Liver (tissue), 9 donors: Measurements from ENCODE around the gene ZNF366. TPM values are rescaled to one million over a fixed set of nuclear protein-coding genes. Genes with fewer than 3 reads are reported as not detected.

Experiments
- DNase-seq: peaks from one replicate; pipeline ENCODE4 v3.0.0-alpha.2; 2017; ENCODE audit warnings: low spot score
- H3K27ac ChIP-seq, 2 donors: one replicate each; pipeline ENCODE4 v1.7.0; 2013; ENCODE audit warnings: inconsistent platforms in 2 of 2, low read length in 2 of 2, control low read depth in 1 of 2, low read depth in 1 of 2, mild to moderate bottlenecking in 1 of 2
- H3K27me3 ChIP-seq, 4 donors: one replicate each; pipeline versions ENCODE4 v1.6.1 to v1.7.0; 2013; ENCODE audit warnings: low read length in 3 of 4, inconsistent platforms in 1 of 4, mild to moderate bottlenecking in 1 of 4, moderate library complexity in 1 of 4; ENCODE audit not compliant: control insufficient read depth in 4 of 4, insufficient read depth in 4 of 4
- H3K36me3 ChIP-seq, 4 donors: one replicate each; pipeline versions ENCODE4 v1.6.1 to v1.7.0; 2013; ENCODE audit warnings: low read length in 3 of 4, mild to moderate bottlenecking in 3 of 4, low read depth in 1 of 4, moderate library complexity in 1 of 4; ENCODE audit not compliant: control insufficient read depth in 4 of 4, insufficient read depth in 3 of 4
- H3K4me1 ChIP-seq, 4 donors: one replicate each; pipeline versions ENCODE4 v1.6.1 to v1.7.0; 2013; ENCODE audit warnings: low read length in 3 of 4, mild to moderate bottlenecking in 3 of 4, moderate library complexity in 1 of 4; ENCODE audit not compliant: control insufficient read depth in 4 of 4, insufficient read depth in 4 of 4
- H3K4me3 ChIP-seq, 3 donors: one replicate each; pipeline versions ENCODE4 v1.6.1 to v1.7.0; 2013; ENCODE audit warnings: low read length in 3 of 3, control low read depth in 1 of 3, low read depth in 1 of 3, mild to moderate bottlenecking in 1 of 3
- H3K9ac ChIP-seq, 2 donors: one replicate each; pipeline ENCODE4 v1.7.0; 2013; ENCODE audit warnings: low read length in 2 of 2, mild to moderate bottlenecking in 2 of 2, moderate library complexity in 2 of 2, control low read depth in 1 of 2, low read depth in 1 of 2
- H3K9me3 ChIP-seq, 4 donors: one replicate each; pipeline versions ENCODE4 v1.6.1 to v1.7.0; 2013; ENCODE audit warnings: low read length in 3 of 4; ENCODE audit not compliant: control insufficient read depth in 4 of 4
- ATF3 ChIP-seq: IDR thresholded peaks from 2 replicates; pipeline ENCODE4 v1.6.1; 2016; ENCODE audit warnings: antibody characterized with exemption
- CTCF ChIP-seq: fragments of 150-350 bp; IDR thresholded peaks from 2 replicates; pipeline ENCODE4 v1.5.1; 2017; ENCODE audit warnings: improper control_type of control experiment, low read depth, low read length; ENCODE audit not compliant: missing input control
- EGR1 ChIP-seq, 2 donors: IDR thresholded peaks; 2 replicates each; pipeline ENCODE4 v1.6.1; 2016 to 2018; ENCODE audit warnings: antibody characterized with exemption in 2 of 2, low read depth in 2 of 2
- FOXA1 ChIP-seq: IDR thresholded peaks from 2 replicates; pipeline ENCODE4 v1.6.1; 2016; ENCODE audit warnings: antibody characterized with exemption
- FOXA2 ChIP-seq: IDR thresholded peaks from 2 replicates; pipeline ENCODE4 v1.6.1; 2016; ENCODE audit warnings: antibody characterized with exemption
- GABPA ChIP-seq, 2 donors: IDR thresholded peaks in 1 of 2; conservative IDR thresholded peaks in 1 of 2; 2 replicates each; pipeline ENCODE4 v1.6.1; 2016; ENCODE audit warnings: antibody characterized with exemption in 2 of 2, mild to moderate bottlenecking in 1 of 2, moderate library complexity in 1 of 2
- HNF4A ChIP-seq, 2 donors: conservative IDR thresholded peaks; 2 replicates each; pipeline ENCODE4 v1.6.1; 2016; ENCODE audit warnings: antibody characterized with exemption in 2 of 2, mild to moderate bottlenecking in 2 of 2
- HNF4G ChIP-seq: IDR thresholded peaks from 2 replicates; pipeline ENCODE4 v1.6.1; 2016; ENCODE audit warnings: antibody characterized with exemption
- MAX ChIP-seq: IDR thresholded peaks from 2 replicates; pipeline ENCODE4 v1.6.1; 2016; ENCODE audit warnings: antibody characterized with exemption
- NR2F2 ChIP-seq: IDR thresholded peaks from 2 replicates; pipeline ENCODE4 v1.6.1; 2016; ENCODE audit warnings: antibody characterized with exemption
- RAD21 ChIP-seq, 2 donors: IDR thresholded peaks; 2 replicates each; pipeline ENCODE4 v1.6.1; 2016; ENCODE audit warnings: antibody characterized with exemption in 2 of 2, mild to moderate bottlenecking in 2 of 2
- REST ChIP-seq: IDR thresholded peaks from 2 replicates; pipeline ENCODE4 v1.6.1; 2016; ENCODE audit warnings: antibody characterized with exemption, mild to moderate bottlenecking
- RXRA ChIP-seq, 2 donors: IDR thresholded peaks; 2 replicates each; pipeline ENCODE4 v1.6.1; 2017 to 2018; ENCODE audit warnings: antibody characterized with exemption in 2 of 2, mild to moderate bottlenecking in 1 of 2
- SP1 ChIP-seq: IDR thresholded peaks from 2 replicates; pipeline ENCODE4 v1.6.1; 2018; ENCODE audit warnings: antibody characterized with exemption, mild to moderate bottlenecking
- TAF1 ChIP-seq: conservative IDR thresholded peaks from 2 replicates; pipeline ENCODE4 v1.6.1; 2016; ENCODE audit warnings: antibody characterized with exemption, mild to moderate bottlenecking
- YY1 ChIP-seq: IDR thresholded peaks from 2 replicates; pipeline ENCODE4 v1.6.1; 2016; ENCODE audit warnings: antibody characterized with exemption, mild to moderate bottlenecking
- ZBTB33 ChIP-seq: IDR thresholded peaks from 2 replicates; pipeline ENCODE4 v1.6.1; 2016; ENCODE audit warnings: antibody characterized with exemption
- WGBS: extraction: QIAGEN DNeasy Blood & Tissue Kit; methylation state at CpG from one replicate; pipeline ENCODE4 v1.1.7; 2013; 5-methylcytosine and 5-hydroxymethylcytosine counted together
- polyA plus RNA-seq, 2 donors: library from polyadenylated mRNA; stranded (reverse) in 1 of 2; unstranded in 1 of 2; fragments of 200-250 nt in 1 of 2; fragments of >200 nt in 1 of 2; fragmentation: Nextera tagmentation in 1 of 2; extraction: Ambion mirVana in 1 of 2; gene quantifications; one replicate each; pipeline versions ENCODE4 v1.2.1 to v1.2.3, GENCODE V29; 2013 to 2015
- total RNA-seq, 2 donors: library from RNA; depleted of rRNA; stranded (reverse); fragments of >200 nt; gene quantifications; one replicate each; pipeline ENCODE4 v1.2.3, GENCODE V29; 2014
- donor health status: healthy.
- donor health status: healthy.
- donor health status: healthy.
- donor health status: healthy.
- donor health status: healthy.

Gene ZNF366
- total and polyA plus RNA-seq, 4 donors = 0.71 to 1.0 (median 0.75) TPM

- TF ChIP-seq TAF1 = no peak
- no peak for TF ChIP-seq FOXA2
- TF ChIP-seq ATF3 = no peak
- no peak for TF ChIP-seq YY1
- TF ChIP-seq ZBTB33 = no peak
- TF ChIP-seq SP1 = no peak
- no peak for TF ChIP-seq GABPA (IDR thresholded peaks at IDR 0.05 in 1 of 2, conservative IDR thresholded peaks at IDR 0.05 in 1 of 2)
- TF ChIP-seq REST = no peak
- no peak for TF ChIP-seq MAX
- no peak for TF ChIP-seq FOXA1
- TF ChIP-seq HNF4G = no peak
- no peak for TF ChIP-seq RAD21 (IDR thresholded peaks at IDR 0.05)
- TF ChIP-seq CTCF = no peak
- TF ChIP-seq RXRA (IDR thresholded peaks at IDR 0.05) = no peak
- TF ChIP-seq HNF4A (conservative IDR thresholded peaks at IDR 0.05) = no peak
- H3K9me3 ChIP-seq = peaks cover 0 to 7% (median 0%) of the 10 kb centered on the region in 4 donors
- 88% methylated on average over 1 of the region's 1 CpG for WGBS
- H3K36me3 ChIP-seq = no peaks in the 10 kb centered on the region
- H3K27me3 ChIP-seq = peaks cover 0 to 4% (median 0%) of the 10 kb centered on the region in 4 donors
- no peak overlapping the region for H3K27ac ChIP-seq
- H3K4me3 ChIP-seq = no peak overlapping the region
- DNase-seq = no peak
- no peaks in the 10 kb centered on the region for H3K4me1 ChIP-seq
- no peak overlapping the region for H3K9ac ChIP-seq
These were observed 35.5 kb upstream of the ZNF366 start for GRCh38 chr5:72542695-72543094.

- 36% methylated on average over 7 of the region's 7 CpGs for WGBS
- H3K9ac ChIP-seq = no peak overlapping the region
- no peak for DNase-seq
- TF ChIP-seq MAX (no peak), FOXA1 (no peak), FOXA2 (no peak), EGR1 (IDR thresholded peaks at IDR 0.05; ENCODE audit: low read depth in 2 of 2) (no peak), YY1 (no peak), NR2F2 (no peak), REST (no peak), RAD21 (IDR thresholded peaks at IDR 0.05) (no peak), HNF4A (conservative IDR thresholded peaks at IDR 0.05) (no peak), GABPA (IDR thresholded peaks at IDR 0.05 in 1 of 2, conservative IDR thresholded peaks at IDR 0.05 in 1 of 2) (no peak), ZBTB33 (no peak)
These were observed 34.5 kb upstream of the ZNF366 start for GRCh38 chr5:72541501-72542225.

More at GRCh38 chr5:72541501-72542225, 34.5 kb upstream of the ZNF366 start:
- H3K27me3 ChIP-seq = peaks cover 0 to 4% (median 0%) of the 10 kb centered on the region in 4 donors
- H3K4me3 ChIP-seq = no peak overlapping the region
- H3K9me3 ChIP-seq = peaks cover 0 to 3% (median 0%) of the 10 kb centered on the region in 4 donors
- no peaks in the 10 kb centered on the region for H3K4me1 ChIP-seq
- no peaks in the 10 kb centered on the region for H3K36me3 ChIP-seq
- H3K27ac ChIP-seq = no peak overlapping the region
